OCI-LY7 (cell line): ENCODE results near the gene TBC1D30.

Source experiments
- CTCF ChIP-seq: fragments of 200-600 bp; sonication (generic); conservative IDR thresholded peaks from 2 replicates; pipeline ENCODE4 v1.5.1; 2014; ENCODE audit warnings: mild to moderate bottlenecking, antibody characterized with exemption, low read length, moderate library complexity, mixed read lengths
- EZH2phosphoT487 ChIP-seq: fragments of 200-600 bp; sonication (generic); IDR thresholded peaks from 2 replicates; pipeline ENCODE4 v1.6.1; 2018; ENCODE audit warnings: low read depth, borderline replicate concordance, mild to moderate bottlenecking, mixed run types, antibody characterized with exemption, low read length, moderate library complexity, mixed read lengths

- TF ChIP-seq CTCF (no peak), EZH2phosphoT487 (no peak)
Observed at GRCh38 chr12:64800640-64801039, 23.8 kb upstream of the TBC1D30 start.
